Lower lobe of right lung (tissue), 2 donors: ENCODE results near the gene DGKI. TPM values are rescaled to one million over a fixed set of nuclear protein-coding genes. Genes with fewer than 3 reads are reported as not detected.

Experiments used
- ATAC-seq, 2 donors: fragments of 200-7000 bp; cut with Tn5 transposase; one replicate each; pipeline ENCODE4 v1.9.1; 2020 to 2022; ENCODE audit warnings: mild to moderate bottlenecking in 2 of 2, moderate library complexity in 2 of 2
- DNase-seq: peaks from one replicate; pipeline ENCODE4 v3.0.0-alpha.2; 2020
- H3K27ac ChIP-seq: fragments of 200-600 bp; one replicate; pipeline ENCODE4 v1.8.0; 2022
- H3K27me3 ChIP-seq: fragments of 200-600 bp; one replicate; pipeline ENCODE4 v1.8.0; 2022; ENCODE audit warnings: low read depth
- H3K36me3 ChIP-seq: fragments of 200-600 bp; one replicate; pipeline ENCODE4 v1.8.0; 2022; ENCODE audit warnings: mild to moderate bottlenecking
- H3K4me1 ChIP-seq: fragments of 200-600 bp; one replicate; pipeline ENCODE4 v1.8.0; 2022
- H3K4me3 ChIP-seq: fragments of 200-600 bp; one replicate; pipeline ENCODE4 v1.8.0; 2022; ENCODE audit warnings: mild to moderate bottlenecking
- H3K9me3 ChIP-seq: fragments of 200-600 bp; one replicate; pipeline ENCODE4 v1.8.0; 2022
- intact Hi-C: fragments of 100-400 bp; cut with DNase I; formaldehyde crosslinking; loops from one replicate; pipeline ENCODE4 v1.11.0; 2022
- total RNA-seq: library from RNA; stranded (reverse); fragmentation: NEBNext Ultra II Directional; extraction: Animal tissue kit (Norgen Biotek cat#: 25700); gene quantifications from one replicate; pipeline ENCODE4 v1.2.1, GENCODE V29; 2021
- TF ChIP-seq, protein P1 (sequence below): fragments of 200-600 bp; IDR thresholded peaks from one replicate; pipeline ENCODE4 v1.8.0; 2022; ENCODE audit warnings: antibody characterized with exemption, mild to moderate bottlenecking
- donor health status: DM: no; HTN: yes; CAD: no; lungs with severe emphysema.

The DGKI gene
- total RNA-seq, 1 donor from 2014 or later, result 0.09 TPM

- Histone ChIP-seq H3K4me3 (no peak overlapping the region), H3K27me3 (no peaks in the 10 kb centered on the region), H3K4me1 (no peaks in the 10 kb centered on the region), H3K36me3 (no peaks in the 10 kb centered on the region), H3K27ac (no peak overlapping the region), H3K9me3 (no peaks in the 10 kb centered on the region)
- TF ChIP-seq, protein P1, sequence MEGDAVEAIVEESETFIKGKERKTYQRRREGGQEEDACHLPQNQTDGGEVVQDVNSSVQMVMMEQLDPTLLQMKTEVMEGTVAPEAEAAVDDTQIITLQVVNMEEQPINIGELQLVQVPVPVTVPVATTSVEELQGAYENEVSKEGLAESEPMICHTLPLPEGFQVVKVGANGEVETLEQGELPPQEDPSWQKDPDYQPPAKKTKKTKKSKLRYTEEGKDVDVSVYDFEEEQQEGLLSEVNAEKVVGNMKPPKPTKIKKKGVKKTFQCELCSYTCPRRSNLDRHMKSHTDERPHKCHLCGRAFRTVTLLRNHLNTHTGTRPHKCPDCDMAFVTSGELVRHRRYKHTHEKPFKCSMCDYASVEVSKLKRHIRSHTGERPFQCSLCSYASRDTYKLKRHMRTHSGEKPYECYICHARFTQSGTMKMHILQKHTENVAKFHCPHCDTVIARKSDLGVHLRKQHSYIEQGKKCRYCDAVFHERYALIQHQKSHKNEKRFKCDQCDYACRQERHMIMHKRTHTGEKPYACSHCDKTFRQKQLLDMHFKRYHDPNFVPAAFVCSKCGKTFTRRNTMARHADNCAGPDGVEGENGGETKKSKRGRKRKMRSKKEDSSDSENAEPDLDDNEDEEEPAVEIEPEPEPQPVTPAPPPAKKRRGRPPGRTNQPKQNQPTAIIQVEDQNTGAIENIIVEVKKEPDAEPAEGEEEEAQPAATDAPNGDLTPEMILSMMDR, result no peak
- ATAC-seq (no peak), DNase-seq (no peak)
- intact Hi-C loops, result no loop called here
Observed at GRCh38 chr7:137408126-137408525, 438.6 kb downstream of the DGKI start.

GRCh38 chr7:137407078-137407477 lies 439.7 kb downstream of the DGKI start:
- DNase-seq (no peak), ATAC-seq (no peak)
- intact Hi-C loops, result no loop called here
- H3K4me3 ChIP-seq, result no peak overlapping the region
- H3K27me3 ChIP-seq, result no peaks in the 10 kb centered on the region
- no peaks in the 10 kb centered on the region for H3K36me3 ChIP-seq
- no peaks in the 10 kb centered on the region for H3K4me1 ChIP-seq
- H3K27ac ChIP-seq, result no peak overlapping the region
- no peaks in the 10 kb centered on the region for H3K9me3 ChIP-seq
- TF ChIP-seq, protein P1, result no peak

- intact Hi-C loops, result no loop called here
- Histone ChIP-seq H3K27me3 (no peaks in the 10 kb centered on the region), H3K4me1 (no peaks in the 10 kb centered on the region), H3K9me3 (no peaks in the 10 kb centered on the region), H3K36me3 (no peaks in the 10 kb centered on the region), H3K4me3 (no peak overlapping the region), H3K27ac (no peak overlapping the region)
- TF ChIP-seq, protein P1, result no peak
- DNase-seq, result no peak
- no peak for ATAC-seq
Observed at GRCh38 chr7:137404660-137405317, 442.0 kb downstream of the DGKI start.

DNA sequence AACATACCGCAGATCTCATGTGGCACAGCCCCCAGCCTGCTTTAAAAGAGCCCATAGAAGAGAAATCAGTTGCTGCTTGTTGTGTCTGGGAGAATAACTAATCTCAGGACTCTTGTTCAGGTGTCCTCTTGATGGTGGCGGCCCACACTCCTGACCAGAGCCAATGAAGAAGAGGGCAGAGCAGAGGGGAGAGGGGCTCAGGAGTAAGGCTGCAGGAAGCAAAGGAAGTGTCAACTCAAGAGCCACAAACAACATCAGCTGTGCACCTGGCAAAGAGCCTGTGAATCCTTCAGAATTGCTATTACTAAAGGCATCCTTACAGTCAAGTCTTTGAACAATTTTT lies 443.4 kb downstream of the DGKI start:
- DNase-seq (no peak), ATAC-seq (no peak)
- H3K36me3 ChIP-seq, result no peaks in the 10 kb centered on the region
- no peaks in the 10 kb centered on the region for H3K4me1 ChIP-seq
- intact Hi-C loops, result no loop called here
- H3K4me3 ChIP-seq, result no peak overlapping the region
- H3K27me3 ChIP-seq, result no peaks in the 10 kb centered on the region
- no peak overlapping the region for H3K27ac ChIP-seq
- TF ChIP-seq, protein P1, result no peak
- H3K9me3 ChIP-seq, result no peaks in the 10 kb centered on the region

- Histone ChIP-seq H3K4me1 (no peaks in the 10 kb centered on the region), H3K36me3 (no peaks in the 10 kb centered on the region), H3K9me3 (no peaks in the 10 kb centered on the region), H3K27me3 (no peaks in the 10 kb centered on the region), H3K4me3 (no peak overlapping the region), H3K27ac (no peak overlapping the region)
- intact Hi-C loops, result no loop called here
- TF ChIP-seq, protein P1, result no peak
- DNase-seq, result no peak
- ATAC-seq, result no peak
Observed at GRCh38 chr7:137402536-137403352, 444.0 kb downstream of the DGKI start.
